ENCODE measurements around the gene EXOSC2. TPM values are rescaled to one million over a fixed set of nuclear protein-coding genes. Genes with fewer than 3 reads are reported as not detected.

EXOSC2 gene
- total RNA-seq, 4 donors from 2014 or later, result 2.4 to 59.3 (median 25.5) TPM

- no peaks in the 10 kb centered on the region for H3K36me3 ChIP-seq
- peaks cover 0 to 62% of the 10 kb centered on the region in 2 donors for H3K4me1 ChIP-seq
- H3K27me3 ChIP-seq, result peaks cover 52 to 80% of the 10 kb centered on the region in 2 donors
- no peak overlapping the region for H3K4me3 ChIP-seq
- TF ChIP-seq CTCF (IDR thresholded peaks at IDR 0.05) (no peak), POLR2A (IDR thresholded peaks at IDR 0.05) (no peak)
- no peak overlapping the region for H3K27ac ChIP-seq
- no peaks in the 10 kb centered on the region for H3K9me3 ChIP-seq
- DNase-seq, result no peak
- intact Hi-C loops (cut with DNase I; ENCODE audit: low total_unique reads), result no loop called here
Measured at GRCh38 chr9:130662099-130662969, 31.2 kb upstream of the EXOSC2 start.

DNA sequence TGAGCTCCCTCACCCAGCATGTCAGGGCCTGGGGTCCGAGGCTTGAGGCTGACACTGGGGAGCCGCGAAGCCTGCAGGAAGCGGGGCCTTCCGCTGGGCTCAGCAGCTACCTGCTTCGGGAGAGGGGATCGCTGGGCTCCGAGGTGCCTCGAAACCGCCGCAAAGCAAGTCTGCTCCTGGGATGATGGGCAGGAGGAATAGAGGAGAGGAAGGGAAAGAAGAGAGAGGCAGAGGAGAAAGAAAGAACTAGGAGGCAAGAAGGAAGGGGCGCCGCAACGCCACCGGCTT, 30.7 kb upstream of the EXOSC2 start:
- Histone ChIP-seq H3K4me1 (peaks cover 0 to 62% of the 10 kb centered on the region in 2 donors), H3K27me3 (peaks cover 52 to 80% of the 10 kb centered on the region in 2 donors), H3K27ac (no peak overlapping the region), H3K36me3 (no peaks in the 10 kb centered on the region), H3K9me3 (no peaks in the 10 kb centered on the region), H3K4me3 (no peak overlapping the region)
- intact Hi-C loops (cut with DNase I; ENCODE audit: low total_unique reads), result no loop called here
- TF ChIP-seq POLR2A (IDR thresholded peaks at IDR 0.05) (no peak), CTCF (IDR thresholded peaks at IDR 0.05) (no peak)
- no peak for DNase-seq

GRCh38 chr9:130663258-130663976, 30.2 kb upstream of the EXOSC2 start:
- no peaks in the 10 kb centered on the region for H3K36me3 ChIP-seq
- peaks cover 0 to 62% of the 10 kb centered on the region in 2 donors for H3K4me1 ChIP-seq
- H3K9me3 ChIP-seq, result no peaks in the 10 kb centered on the region
- peaks cover 47 to 75% of the 10 kb centered on the region in 2 donors for H3K27me3 ChIP-seq
- no peak for DNase-seq
- intact Hi-C loops (cut with DNase I; ENCODE audit: low total_unique reads), result no loop called here
- no peak overlapping the region for H3K27ac ChIP-seq
- H3K4me3 ChIP-seq, result no peak overlapping the region
- no peak for TF ChIP-seq CTCF (IDR thresholded peaks at IDR 0.05)
- TF ChIP-seq POLR2A (IDR thresholded peaks at IDR 0.05), result no peak

DNA sequence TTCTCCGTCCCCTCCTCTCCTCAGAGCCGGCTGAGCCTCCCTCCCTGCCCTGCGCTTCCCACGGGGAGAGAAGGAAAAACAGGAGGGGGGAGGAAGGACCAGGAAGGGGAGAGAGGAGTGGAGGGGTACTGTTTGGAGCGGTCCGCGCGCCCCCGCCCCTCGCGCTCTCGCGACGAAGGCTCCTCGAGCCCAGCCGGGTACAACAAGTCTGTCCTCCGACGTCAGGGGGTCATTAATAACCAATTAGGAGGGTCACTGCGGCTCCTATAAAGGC, 29.7 kb upstream of the EXOSC2 start:
- no peak for TF ChIP-seq CTCF (IDR thresholded peaks at IDR 0.05)
- TF ChIP-seq POLR2A (IDR thresholded peaks at IDR 0.05), result no peak
- H3K27me3 ChIP-seq, result peaks cover 42 to 70% of the 10 kb centered on the region in 2 donors
- H3K27ac ChIP-seq, result no peak overlapping the region
- H3K4me3 ChIP-seq, result no peak overlapping the region
- intact Hi-C loops (cut with DNase I; ENCODE audit: low total_unique reads), result no loop called here
- peaks cover 0 to 62% of the 10 kb centered on the region in 2 donors for H3K4me1 ChIP-seq
- no peak for DNase-seq
- no peaks in the 10 kb centered on the region for H3K9me3 ChIP-seq
- H3K36me3 ChIP-seq, result no peaks in the 10 kb centered on the region

Measured in uterus (tissue), 4 donors.